HG02884 (cell line): ENCODE data around the gene RFPL1.
A peak's percentile ranks its signal among the peaks of the same experiment; 100 is the strongest.

Experiments
- ATAC-seq: cut with Tn5 transposase; IDR thresholded peaks from one replicate; pipeline ENCODE4 v1.9.1; 2021; ENCODE audit warnings: mild to moderate bottlenecking, moderate library complexity; ENCODE audit not compliant: unreplicated experiment

Gene RFPL1

GRCh38 chr22:29442976-29443375, 4.6 kb downstream of the RFPL1 start:
- ATAC-seq = no peak

- ATAC-seq = no peak
These were observed 5.1 kb downstream of the RFPL1 start for GRCh38 chr22:29443452-29443851.

GRCh38 chr22:29443861-29444792, 5.7 kb downstream of the RFPL1 start:
- ATAC-seq = no peak

GRCh38 chr22:29445508-29445907, 7.1 kb downstream of the RFPL1 start:
- ATAC-seq = no peak

- ATAC-seq = no peak
These were observed 9.5 kb downstream of the RFPL1 start for GRCh38 chr22:29447906-29448305.

- no peak for ATAC-seq
These were observed 11.0 kb downstream of the RFPL1 start for GRCh38 chr22:29449296-29449875.

GRCh38 chr22:29450222-29450621, 11.8 kb downstream of the RFPL1 start:
- no peak for ATAC-seq

- ATAC-seq = no peak
These were observed 13.5 kb downstream of the RFPL1 start for GRCh38 chr22:29451863-29452262.

GRCh38 chr22:29454276-29454675, 15.9 kb downstream of the RFPL1 start:
- no peak for ATAC-seq

GRCh38 chr22:29456211-29456671, 17.9 kb downstream of the RFPL1 start:
- no peak for ATAC-seq

GRCh38 chr22:29457730-29458129, 19.3 kb downstream of the RFPL1 start:
- ATAC-seq = no peak

GRCh38 chr22:29458551-29458950, 20.2 kb downstream of the RFPL1 start:
- no peak for ATAC-seq

GRCh38 chr22:29459773-29460172, 21.4 kb downstream of the RFPL1 start:
- no peak for ATAC-seq

- ATAC-seq = no peak
These were observed 22.9 kb downstream of the RFPL1 start for GRCh38 chr22:29461263-29461662.

- ATAC-seq = no peak
These were observed 25.2 kb downstream of the RFPL1 start for GRCh38 chr22:29463629-29464028.

GRCh38 chr22:29464581-29464980, 26.2 kb downstream of the RFPL1 start:
- ATAC-seq = no peak

- ATAC-seq = no peak
These were observed 31.4 kb downstream of the RFPL1 start for GRCh38 chr22:29469755-29470154.

GRCh38 chr22:29470159-29470855, 31.9 kb downstream of the RFPL1 start:
- ATAC-seq = no peak

GRCh38 chr22:29473001-29473400, 34.6 kb downstream of the RFPL1 start:
- ATAC-seq = no peak

GRCh38 chr22:29475550-29475949, 37.2 kb downstream of the RFPL1 start:
- ATAC-seq = peak; percentile 52

GRCh38 chr22:29476116-29476515, 37.7 kb downstream of the RFPL1 start:
- no peak for ATAC-seq
